Brain pericyte (primary cell): ENCODE data around the gene SAFB2.

Experiments
- DNase-seq: peaks from one replicate; pipeline ENCODE4 v3.0.0-alpha.2; 2012; ENCODE audit warnings: low read depth, low spot score

Gene SAFB2

GRCh38 chr19:5579697-5580096, 42.9 kb downstream of the SAFB2 start:
- no peak for DNase-seq

DNA sequence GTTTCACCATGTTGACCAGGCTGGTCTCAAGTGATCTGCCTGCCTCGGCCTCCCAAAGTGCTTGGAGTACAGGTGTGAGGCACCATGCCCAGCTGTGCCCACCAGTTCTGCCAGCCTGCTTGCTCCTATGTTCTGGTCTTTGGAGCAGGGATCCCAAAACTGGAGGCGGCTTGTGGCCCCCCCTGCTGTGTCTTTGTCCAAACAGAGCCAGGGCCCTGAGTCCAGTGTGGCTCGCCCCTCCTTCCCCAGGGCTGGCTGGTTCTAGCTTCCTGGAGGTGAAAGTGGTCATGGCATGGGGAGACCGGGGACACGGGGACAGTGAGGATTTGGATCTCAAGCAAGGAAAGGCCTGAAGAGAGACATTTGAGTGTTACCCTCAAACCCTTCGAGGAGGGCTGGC, 43.3 kb downstream of the SAFB2 start:
- DNase-seq = no peak

GRCh38 chr19:5578097-5578846, 44.3 kb downstream of the SAFB2 start:
- DNase-seq = no peak

- DNase-seq = no peak
Measured at GRCh38 chr19:5575590-5575989, 47.0 kb downstream of the SAFB2 start.

DNA sequence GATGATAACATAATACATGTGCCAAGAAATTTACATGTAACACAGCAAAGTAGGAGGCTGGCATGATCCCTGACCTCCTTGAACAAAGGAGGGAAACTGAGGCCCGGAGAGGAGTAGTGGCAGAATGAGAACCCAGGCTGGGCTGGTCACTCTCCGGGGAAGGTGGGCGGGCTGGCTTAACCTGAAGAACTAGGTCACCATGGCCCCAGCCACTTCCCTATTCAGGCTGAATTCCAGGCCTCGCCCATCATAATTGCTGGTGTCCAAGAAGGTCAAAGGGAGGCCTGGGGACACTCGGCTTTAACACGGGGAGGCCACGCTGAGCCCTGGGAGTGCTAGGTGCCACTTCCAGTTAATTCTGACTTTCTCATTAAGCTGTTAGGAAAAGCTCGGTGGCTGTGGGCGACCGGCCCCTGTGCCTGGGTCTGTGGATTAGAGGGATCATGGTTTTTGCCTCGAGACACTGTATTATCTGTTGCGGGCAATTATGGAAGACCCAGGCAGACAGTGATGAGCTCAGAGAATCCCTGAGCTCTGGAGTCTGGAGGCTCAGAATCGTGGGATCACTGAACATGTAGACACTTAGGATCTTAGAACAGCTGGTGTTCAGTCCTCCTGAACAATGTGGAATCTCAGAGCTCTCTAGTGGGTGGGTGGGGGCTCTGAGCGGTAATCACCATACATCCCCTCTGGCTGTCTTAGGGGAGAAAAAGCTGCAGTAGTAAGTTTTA, 49.9 kb downstream of the SAFB2 start:
- DNase-seq = no peak

DNA sequence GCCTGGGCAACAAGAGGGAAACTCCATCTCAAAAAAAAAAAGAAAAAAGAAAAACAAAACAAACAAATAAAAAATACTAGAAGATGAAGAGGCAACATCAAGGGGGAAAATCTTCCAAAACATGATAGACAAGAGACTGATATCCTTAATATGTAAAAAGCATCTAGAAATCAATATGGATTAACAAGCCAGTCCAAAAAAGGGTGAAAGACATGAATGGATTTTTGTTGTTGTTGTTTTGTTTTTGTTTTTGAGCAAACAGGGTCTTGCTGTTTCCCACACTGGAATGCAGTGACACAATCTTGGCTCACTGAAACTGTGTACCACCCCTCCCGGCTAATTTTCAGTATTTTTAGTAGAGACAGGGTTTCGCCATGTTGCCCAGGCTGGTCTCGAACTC, 50.8 kb downstream of the SAFB2 start:
- no peak for DNase-seq

GRCh38 chr19:5567970-5568407, 54.6 kb downstream of the SAFB2 start:
- DNase-seq = no peak

DNA sequence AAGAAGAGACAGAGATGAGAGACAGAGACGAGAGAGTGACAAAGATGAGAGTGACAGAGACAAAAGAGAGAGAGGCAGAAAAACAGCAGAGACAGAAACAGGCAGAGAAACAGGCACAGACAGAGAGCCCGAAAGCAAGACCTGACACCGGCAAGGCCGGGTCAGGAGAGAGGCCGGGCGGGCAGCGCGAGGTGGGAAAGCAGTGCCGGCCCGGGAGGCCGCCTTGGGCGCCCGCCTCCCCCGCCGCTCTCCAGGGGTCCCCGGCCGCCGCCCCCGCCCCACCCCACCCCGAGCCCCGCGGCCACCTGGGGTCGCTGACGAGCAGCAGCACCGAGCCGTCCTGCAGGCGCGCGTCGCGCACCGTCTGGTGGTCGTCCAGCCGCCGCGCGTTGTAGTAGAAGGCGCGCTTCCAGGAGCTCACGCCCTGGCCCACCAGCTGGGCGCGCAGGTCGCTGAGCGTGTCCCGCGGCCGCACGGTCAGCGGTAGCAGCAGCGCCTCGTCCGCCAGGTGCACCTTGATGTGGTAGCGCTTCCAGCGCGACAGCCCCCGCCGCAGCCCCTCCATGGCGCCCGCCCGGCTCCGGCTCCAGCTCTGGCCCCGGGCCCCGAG, 55.1 kb downstream of the SAFB2 start, which contains the start of gene TINCR:
TINCR (minus strand) TSS at position 594 of the 610 bp plus-strand sequence.
- DNase-seq = no peak

DNA sequence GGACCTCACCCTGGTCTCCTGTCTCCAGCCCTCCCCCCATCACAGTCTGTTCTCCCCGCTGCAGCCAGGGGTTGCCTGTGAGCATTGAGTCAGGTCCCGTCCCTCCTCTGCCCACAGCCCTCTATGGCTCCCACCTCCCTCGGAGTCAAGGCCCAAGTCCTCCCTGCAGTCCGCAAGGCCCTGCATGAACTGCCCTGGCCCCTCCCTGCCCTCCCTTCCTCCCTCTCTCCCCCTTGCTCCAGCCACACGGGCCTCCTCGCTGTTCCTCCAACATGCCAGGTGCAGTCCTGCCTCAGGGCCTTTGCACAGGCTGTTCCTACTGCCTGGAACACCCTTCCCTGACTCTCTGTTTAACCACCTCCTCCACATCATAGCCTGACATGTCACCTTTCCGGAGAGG, 57.6 kb downstream of the SAFB2 start:
- DNase-seq = no peak

DNA sequence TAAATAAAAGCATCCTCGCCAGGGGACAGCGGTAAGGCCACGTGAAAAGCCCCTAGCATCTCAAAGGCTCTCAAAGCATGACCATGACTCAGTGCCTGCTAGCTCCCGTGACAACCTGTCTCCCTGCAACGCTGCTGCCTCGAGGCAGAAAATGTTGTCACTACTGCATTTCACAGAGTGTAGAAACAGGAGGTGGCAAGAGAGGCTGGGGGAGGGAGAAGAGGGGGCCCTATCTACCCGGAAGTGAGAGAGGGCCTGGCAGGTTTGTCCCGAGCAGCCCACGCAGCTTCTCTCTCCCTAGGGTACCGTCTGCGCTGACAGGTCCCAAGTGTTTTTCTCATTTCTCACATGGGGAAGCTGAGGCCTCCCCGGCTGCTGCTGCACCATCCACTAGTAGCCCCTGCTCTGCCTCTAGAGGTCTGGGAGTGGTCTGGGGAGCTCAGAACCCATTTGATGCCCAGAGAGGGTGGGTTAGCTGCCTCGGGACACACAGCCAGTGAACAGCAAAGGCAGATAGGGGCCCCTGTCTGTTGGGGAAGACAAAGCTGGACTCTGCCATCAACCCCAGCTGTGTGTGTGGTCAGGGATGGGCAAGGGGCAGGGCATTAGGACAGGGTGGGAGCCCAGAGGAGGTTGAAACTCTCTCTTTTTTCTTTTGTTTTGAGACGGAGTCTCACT, 58.5 kb downstream of the SAFB2 start:
- DNase-seq = no peak

DNA sequence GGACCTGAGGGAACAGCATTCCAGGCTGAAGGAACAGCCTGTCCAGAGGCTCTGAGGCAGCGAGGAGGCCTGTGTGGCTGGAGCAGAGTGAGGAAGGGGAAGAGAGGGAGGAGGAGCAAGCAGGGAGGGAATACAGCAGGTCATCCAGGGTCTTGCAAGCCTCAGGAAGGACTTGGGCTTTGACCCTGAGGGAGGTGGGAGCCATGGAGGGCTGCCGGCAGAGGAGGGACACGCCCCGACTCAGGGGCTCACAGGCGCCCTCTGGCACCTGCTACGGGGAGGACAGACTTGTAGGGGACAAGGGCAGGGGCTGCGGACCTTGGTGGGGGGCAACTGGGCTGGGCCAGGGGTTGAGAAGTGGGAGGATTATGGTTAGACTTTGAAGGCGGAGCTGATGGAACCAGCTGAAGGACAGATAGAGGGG, 59.6 kb downstream of the SAFB2 start:
- no peak for DNase-seq

GRCh38 chr19:5562280-5562679, 60.3 kb downstream of the SAFB2 start:
- no peak for DNase-seq

- no peak for DNase-seq
Measured at GRCh38 chr19:5561559-5561958, 61.0 kb downstream of the SAFB2 start.

- no peak for DNase-seq
Measured at GRCh38 chr19:5560156-5560555, 62.4 kb downstream of the SAFB2 start.

DNA sequence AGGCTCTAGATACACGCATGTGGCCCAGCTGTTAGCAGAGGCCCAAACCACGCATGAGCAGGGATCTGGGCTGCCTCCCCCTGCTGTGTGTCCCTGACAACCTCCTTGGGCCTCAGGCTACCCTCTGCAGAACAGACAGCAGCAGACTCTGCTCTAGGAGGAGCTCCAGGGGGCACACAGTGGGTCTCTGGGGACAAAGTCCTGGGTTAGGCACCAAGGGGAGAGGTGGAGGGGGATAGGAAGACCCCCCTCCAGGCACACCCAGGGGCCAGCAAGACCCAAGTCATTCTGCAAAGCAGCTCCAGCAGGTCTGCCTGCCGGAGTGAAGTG, 62.8 kb downstream of the SAFB2 start:
- no peak for DNase-seq

- no peak for DNase-seq
Measured at GRCh38 chr19:5558101-5558621, 64.4 kb downstream of the SAFB2 start.

DNA sequence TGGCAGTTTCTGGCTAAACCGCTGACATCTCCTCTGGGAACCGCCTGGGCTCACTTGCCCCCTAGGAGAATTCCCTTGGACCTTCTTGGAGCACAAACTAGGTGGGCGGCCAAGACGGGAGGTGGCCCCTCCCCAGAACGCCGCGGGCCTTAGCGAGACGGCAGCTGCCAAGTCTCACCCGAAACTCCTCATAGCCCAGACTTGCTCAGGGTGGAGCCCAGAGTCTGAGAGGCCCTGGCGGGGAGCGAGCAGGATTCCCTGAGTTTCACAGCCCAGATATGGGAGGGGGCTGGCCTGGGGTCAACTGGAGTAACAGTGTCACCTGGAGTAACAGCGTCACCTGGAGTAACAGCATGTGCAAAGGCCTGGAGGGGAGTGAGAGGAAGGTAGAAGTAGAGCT, 64.9 kb downstream of the SAFB2 start:
- no peak for DNase-seq

- DNase-seq = no peak
Measured at GRCh38 chr19:5554828-5555227, 67.7 kb downstream of the SAFB2 start.

DNA sequence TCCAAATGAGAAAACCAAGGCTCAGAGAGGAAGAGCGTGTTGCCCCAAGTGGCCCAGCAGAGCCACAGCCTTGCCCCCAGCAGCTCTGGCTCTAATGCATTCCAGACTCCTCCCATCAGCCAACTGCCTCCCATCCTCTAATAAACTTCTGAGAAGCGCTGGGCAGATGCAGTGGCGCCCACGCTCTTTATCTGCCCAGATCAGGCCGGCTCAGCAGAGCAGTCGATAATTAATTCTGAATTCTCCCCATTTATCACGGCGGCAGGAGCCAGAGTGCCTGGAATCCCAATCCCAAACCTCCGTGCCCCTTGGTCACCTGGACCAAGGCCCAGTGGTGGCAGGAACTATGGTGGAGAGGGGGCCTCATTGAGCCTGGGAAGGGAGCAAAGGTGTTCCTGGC, 68.7 kb downstream of the SAFB2 start:
- DNase-seq = no peak

DNA sequence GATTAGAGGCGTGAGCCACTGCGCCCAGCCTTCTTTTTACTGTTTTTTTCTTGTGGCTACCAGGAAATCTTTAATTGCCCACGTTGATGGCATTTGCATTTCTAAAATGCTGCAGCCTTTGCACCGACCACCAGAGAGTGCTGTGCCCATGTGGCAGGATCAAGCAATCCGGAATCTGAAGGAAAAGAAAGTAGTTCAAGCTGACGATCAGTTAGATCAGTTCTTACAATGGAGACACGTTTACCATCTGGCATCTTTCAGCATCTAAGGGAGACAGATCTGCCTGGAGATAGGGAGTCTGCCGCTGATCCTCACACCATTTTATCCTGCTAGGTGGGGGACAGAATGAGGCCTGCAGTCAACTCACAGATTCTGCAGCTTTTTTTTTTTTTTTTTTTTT, 74.7 kb downstream of the SAFB2 start:
- no peak for DNase-seq

DNA sequence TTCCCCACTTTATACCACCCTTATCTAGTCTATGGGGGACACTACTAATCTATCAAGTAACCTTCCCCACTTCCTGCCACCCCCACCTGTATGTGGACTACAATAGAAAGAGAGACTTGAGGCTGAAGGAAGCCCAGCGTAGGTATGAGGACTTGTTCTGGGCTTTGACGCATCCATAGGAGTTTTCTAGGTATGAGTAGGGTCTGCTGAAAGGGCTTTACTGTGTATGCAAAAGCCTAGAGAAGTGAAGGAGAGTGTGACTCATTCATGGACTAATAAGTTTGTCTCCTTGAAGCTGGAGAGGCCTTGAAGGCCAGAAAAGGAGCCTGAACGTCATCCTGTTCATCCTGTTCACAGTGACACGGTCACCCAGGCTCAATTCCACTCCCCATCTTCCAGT, 76.6 kb downstream of the SAFB2 start:
- no peak for DNase-seq

- DNase-seq = no peak
Measured at GRCh38 chr19:5545051-5545450, 77.5 kb downstream of the SAFB2 start.
